ENCODE data around the gene RNF224.
"Not testable (repeated sequence)": the region's sequence is repeated elsewhere in the genome, so short reads cannot be mapped to it uniquely, and the experiment has no call there.

RNF224 gene

GRCh38 chr9:137240841-137241489, 13.7 kb downstream of the RNF224 start, which contains the start of gene TUBB4B:
TSS of gene TUBB4B (plus strand) at chr9:137241287. CDS start at chr9:137241361, 74 bp downstream.
- peak; percentile 98 for DNase-seq (ENCODE audit: low spot score)

- DNase-seq (ENCODE audit: low spot score) = peak; percentile 88
These were observed 14.4 kb downstream of the RNF224 start for GRCh38 chr9:137241490-137242268.

- DNase-seq (ENCODE audit: low spot score) = no peak
These were observed 15.2 kb downstream of the RNF224 start for GRCh38 chr9:137242269-137243203.

- DNase-seq (ENCODE audit: low spot score) = not testable (repeated sequence)
These were observed 15.9 kb downstream of the RNF224 start for GRCh38 chr9:137243266-137243625.

GRCh38 chr9:137243626-137244485, 16.6 kb downstream of the RNF224 start:
- DNase-seq (ENCODE audit: low spot score) = no peak

GRCh38 chr9:137244486-137245449, 17.5 kb downstream of the RNF224 start:
- no peak for DNase-seq (ENCODE audit: low spot score)

- no peak for DNase-seq (ENCODE audit: low spot score)
These were observed 18.4 kb downstream of the RNF224 start for GRCh38 chr9:137245450-137246421.

- no peak for DNase-seq (ENCODE audit: low spot score)
These were observed 20.0 kb downstream of the RNF224 start for GRCh38 chr9:137247135-137247915.

- no peak for DNase-seq (ENCODE audit: low spot score)
These were observed 20.5 kb downstream of the RNF224 start for GRCh38 chr9:137247916-137248175.

- DNase-seq (ENCODE audit: low spot score) = no peak
These were observed 23.3 kb downstream of the RNF224 start for GRCh38 chr9:137250329-137251193.

GRCh38 chr9:137251194-137251461, 23.8 kb downstream of the RNF224 start, which contains the start of gene STPG3:
TSS of gene STPG3 (plus strand) at chr9:137251286. CDS start at chr9:137251287, 1 bp downstream.
- no peak for DNase-seq (ENCODE audit: low spot score)

GRCh38 chr9:137251490-137252268, 24.4 kb downstream of the RNF224 start:
- DNase-seq (ENCODE audit: low spot score) = no peak

GRCh38 chr9:137252555-137253506, 25.5 kb downstream of the RNF224 start:
- DNase-seq (ENCODE audit: low spot score) = no peak

- DNase-seq (ENCODE audit: low spot score) = no peak
These were observed 26.7 kb downstream of the RNF224 start for GRCh38 chr9:137253717-137254623.
